H7 (cell line): ENCODE results near the gene HCLS1. TPM values are rescaled to one million over a fixed set of nuclear protein-coding genes. Genes with fewer than 3 reads are reported as not detected.

Experiments used
- DNase-seq: peaks from one replicate; pipeline ENCODE4 v3.0.0; 2012
- H3K27me3 ChIP-seq: 2 replicates; pipeline ENCODE4 v1.6.0; 2011; ENCODE audit warnings: mild to moderate bottlenecking, low read length; ENCODE audit not compliant: control insufficient read depth, insufficient read depth
- H3K36me3 ChIP-seq: replicated peaks from 2 replicates; pipeline ENCODE4 v1.5.1; 2011; ENCODE audit warnings: low read length; ENCODE audit not compliant: control insufficient read depth, insufficient read depth
- H3K4me3 ChIP-seq: 2 replicates; pipeline ENCODE4 v1.5.1; 2011; ENCODE audit warnings: low read depth, mild to moderate bottlenecking, control low read depth, low read length, moderate library complexity; ENCODE audit not compliant: insufficient read depth
- total RNA-seq: library from RNA; depleted of rRNA; stranded (reverse); fragments of >200 nt; shearing (Covaris generic); gene quantifications from 2 replicates; pipeline ENCODE4 v1.2.3, GENCODE V29; 2014

HCLS1 gene
- total RNA-seq, 1 experiment from 2014 or later = 0.48 TPM

DNA sequence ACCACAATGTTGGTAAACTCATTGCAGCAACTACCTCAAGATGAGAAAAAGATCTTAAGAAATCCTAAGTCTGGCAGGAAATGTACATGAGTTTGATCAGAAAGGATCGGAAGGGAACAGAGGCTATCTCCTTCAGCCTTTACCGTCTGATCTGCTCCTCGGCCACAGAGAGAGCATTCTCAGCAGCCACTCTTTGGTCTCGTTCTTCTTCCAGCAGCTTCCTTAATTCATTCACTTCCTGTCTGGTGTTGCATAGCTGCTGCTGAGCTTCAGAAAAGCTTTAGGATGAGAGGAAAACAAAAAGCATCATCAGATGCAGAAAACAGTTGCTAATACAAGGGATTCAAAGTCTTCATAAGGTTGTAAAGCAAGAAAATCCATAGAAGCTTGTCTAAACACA, 6.6 kb upstream of the HCLS1 start:
- H3K36me3 ChIP-seq = peaks cover 17% of the 10 kb centered on the region
- DNase-seq = no peak
- no peaks in the 10 kb centered on the region for H3K27me3 ChIP-seq
- H3K4me3 ChIP-seq = no peak overlapping the region

DNA sequence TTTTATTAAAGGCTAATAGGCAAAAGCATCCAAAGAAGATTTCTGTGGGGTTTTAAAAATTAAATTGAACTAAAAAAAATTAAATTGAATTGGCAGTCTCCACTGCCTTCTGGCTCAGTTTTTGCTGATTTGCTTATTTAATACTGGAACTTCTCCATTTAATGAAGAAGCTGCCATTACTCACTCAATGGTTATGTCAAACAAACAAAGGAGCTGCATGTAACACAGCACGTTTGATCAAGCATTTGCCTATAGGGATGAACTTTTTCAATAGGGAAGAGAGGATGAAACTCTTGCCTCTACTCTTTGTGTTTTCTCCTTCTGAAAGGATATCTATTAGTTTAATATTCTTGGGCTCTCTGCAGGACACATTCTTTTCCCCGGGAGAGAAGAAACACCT, 4.8 kb upstream of the HCLS1 start:
- H3K27me3 ChIP-seq = no peaks in the 10 kb centered on the region
- no peak for DNase-seq
- H3K36me3 ChIP-seq = peaks cover 17% of the 10 kb centered on the region
- H3K4me3 ChIP-seq = no peak overlapping the region

DNA sequence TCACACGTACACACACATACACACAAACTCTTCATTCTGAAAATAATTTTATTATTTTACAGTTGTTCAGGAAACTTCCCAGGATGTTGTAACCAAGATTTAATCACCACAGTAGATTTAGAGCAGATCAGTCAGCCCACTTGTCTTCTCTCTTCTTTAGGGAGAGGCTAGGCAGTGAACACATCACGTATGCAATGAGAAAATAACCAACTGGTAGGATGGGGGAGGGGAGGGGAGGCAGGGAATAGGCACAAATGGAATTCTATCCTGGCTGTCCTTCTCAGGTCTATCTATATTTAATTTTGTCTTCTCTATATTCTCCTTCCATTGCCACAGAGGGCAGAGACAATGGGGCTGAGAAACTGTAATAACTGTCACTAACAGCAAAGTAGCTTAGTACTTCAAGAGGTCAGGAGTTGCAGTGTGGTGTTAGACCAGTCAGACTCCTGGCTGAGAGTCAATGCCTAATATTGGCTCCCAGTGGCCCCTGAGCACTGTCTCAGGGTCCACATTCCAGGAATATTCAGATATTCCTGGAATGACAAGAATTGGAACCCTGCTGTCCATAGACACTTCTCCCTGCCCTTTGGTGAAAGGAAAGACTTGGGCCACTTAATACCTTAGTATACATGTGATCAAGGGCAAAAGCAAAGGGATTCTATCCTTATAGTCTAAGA, 2.6 kb upstream of the HCLS1 start:
- DNase-seq = no peak
- no peak overlapping the region for H3K4me3 ChIP-seq
- H3K36me3 ChIP-seq = peaks cover 17% of the 10 kb centered on the region
- H3K27me3 ChIP-seq = no peaks in the 10 kb centered on the region

DNA sequence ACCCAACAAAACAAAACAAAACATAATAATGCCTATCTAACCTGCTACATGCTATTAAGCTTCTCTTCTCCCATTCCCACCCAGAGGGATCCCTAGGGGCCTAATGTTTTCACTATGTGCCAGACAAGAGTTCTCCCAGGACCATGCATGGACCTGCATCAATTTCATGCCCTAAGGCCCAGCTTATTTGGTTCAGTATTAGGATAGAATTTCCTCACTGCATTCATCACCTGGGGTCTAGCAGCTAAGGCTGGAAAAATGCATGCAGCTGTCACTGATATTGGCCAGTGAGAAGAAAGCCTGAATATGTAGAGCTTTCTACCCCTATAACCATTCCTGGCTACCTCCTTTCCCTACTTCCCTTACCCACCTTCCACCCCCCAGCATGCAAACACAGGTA, 2.0 kb upstream of the HCLS1 start:
- Histone ChIP-seq H3K27me3 (no peaks in the 10 kb centered on the region), H3K36me3 (peaks cover 15% of the 10 kb centered on the region), H3K4me3 (no peak overlapping the region)
- DNase-seq = no peak

DNA sequence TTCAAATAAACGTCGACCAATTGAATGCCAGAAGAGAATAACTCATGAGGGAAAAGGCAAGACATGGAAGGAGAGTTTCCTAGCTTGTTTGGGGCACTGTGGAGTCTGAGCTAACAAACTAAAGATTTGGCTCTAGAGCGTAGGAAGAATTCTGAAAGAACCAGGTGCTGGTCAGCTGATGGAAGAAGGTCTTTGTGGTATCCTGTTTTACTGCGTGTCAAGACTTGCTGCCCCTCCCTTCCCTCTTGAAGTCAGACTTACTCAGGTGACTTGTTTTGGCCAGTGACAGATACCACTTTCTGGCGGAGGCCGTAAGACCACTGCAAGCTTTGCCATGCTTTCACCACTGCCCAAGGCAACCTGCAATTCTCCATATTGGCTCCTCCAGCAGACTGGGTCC, 673 bp upstream of the HCLS1 start:
- no peaks in the 10 kb centered on the region for H3K27me3 ChIP-seq
- peaks cover 7% of the 10 kb centered on the region for H3K36me3 ChIP-seq
- DNase-seq = no peak
- H3K4me3 ChIP-seq = no peak overlapping the region

DNA sequence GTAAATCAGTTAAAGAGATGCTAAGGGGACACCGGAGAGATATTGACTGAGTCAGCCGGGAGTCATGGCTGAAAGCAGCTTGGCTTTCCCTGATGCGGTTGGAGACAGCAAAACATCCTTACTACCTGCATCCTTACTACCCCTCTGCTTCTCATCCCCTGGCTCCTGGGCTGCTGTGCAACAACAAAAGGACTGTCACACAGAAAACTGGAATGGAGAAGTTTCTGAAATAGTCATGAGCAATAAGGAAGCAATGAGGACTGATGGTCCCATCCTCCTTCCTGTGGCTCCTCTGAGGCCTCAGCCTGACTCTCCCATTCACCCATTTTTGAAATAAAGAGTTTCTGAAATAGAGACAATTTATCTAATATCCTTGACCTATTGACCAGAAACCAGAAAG, 1.1 kb downstream of the HCLS1 start:
- Histone ChIP-seq H3K36me3 (no peaks in the 10 kb centered on the region; the same call in 1 of the 2 replicates), H3K27me3 (no peaks in the 10 kb centered on the region), H3K4me3 (no peak overlapping the region)
- DNase-seq = no peak

DNA sequence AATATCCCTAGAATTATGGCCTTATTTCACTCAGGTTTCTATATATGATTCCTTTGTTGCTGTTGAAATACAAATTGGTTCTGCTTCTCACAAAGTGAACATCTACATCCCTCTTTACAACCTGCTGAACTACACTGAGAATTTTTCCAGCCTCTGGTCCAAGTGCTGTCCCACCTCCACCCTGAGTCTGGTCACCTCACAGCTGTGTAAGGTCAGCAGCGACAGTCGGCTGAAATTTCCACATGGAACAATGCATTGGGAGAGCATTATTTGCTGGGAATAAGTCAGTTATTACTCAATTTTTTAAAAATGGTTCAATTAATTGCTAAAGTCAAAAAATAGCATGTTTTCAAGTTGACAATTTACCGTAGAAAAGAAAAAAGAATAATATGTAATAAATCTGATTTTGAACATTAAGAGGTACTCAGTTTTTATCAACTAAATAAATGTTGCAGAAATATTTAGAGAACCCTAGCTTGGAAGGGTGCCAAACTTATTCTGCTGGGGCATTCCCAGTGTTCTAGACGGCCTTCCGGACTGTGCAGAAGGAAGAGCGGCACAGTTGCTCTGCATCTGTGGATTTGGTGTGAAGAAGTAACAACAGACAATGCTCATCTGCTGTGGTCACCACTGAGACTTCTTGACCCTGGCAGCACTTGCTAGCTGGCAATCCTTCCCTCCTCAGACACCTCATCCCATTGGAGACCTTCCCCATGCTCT, 1.8 kb downstream of the HCLS1 start:
- Histone ChIP-seq H3K4me3 (no peak overlapping the region), H3K27me3 (no peaks in the 10 kb centered on the region), H3K36me3 (no peaks in the 10 kb centered on the region)
- no peak for DNase-seq

- Histone ChIP-seq H3K27me3 (no peaks in the 10 kb centered on the region), H3K36me3 (no peaks in the 10 kb centered on the region), H3K4me3 (no peak overlapping the region)
- no peak for DNase-seq
Measured at GRCh38 chr3:121654493-121655385, 6.0 kb downstream of the HCLS1 start.

- DNase-seq = no peak
- Histone ChIP-seq H3K4me3 (no peak overlapping the region), H3K36me3 (no peaks in the 10 kb centered on the region), H3K27me3 (no peaks in the 10 kb centered on the region)
Measured at GRCh38 chr3:121651684-121652083, 9.0 kb downstream of the HCLS1 start.

DNA sequence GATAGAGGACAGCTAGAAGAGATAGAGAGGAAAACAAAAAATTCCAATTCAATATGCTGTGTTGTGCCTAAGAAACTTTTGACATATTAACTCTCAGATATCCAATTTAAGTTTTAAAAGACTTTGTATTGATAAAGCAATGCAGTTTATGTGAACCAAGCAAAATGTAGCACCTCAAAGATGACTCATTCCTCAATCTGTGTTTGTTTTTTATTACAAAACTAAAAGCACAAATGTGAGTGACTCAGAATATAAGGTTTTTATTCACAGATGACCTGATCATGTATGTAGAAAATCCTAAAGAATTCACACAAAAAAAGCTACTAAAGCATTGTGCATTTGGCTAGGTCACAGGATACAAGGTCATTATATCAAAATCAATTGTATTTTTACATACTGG, 11.1 kb downstream of the HCLS1 start:
- H3K36me3 ChIP-seq = no peaks in the 10 kb centered on the region
- DNase-seq = no peak
- H3K27me3 ChIP-seq = no peaks in the 10 kb centered on the region
- no peak overlapping the region for H3K4me3 ChIP-seq

DNA sequence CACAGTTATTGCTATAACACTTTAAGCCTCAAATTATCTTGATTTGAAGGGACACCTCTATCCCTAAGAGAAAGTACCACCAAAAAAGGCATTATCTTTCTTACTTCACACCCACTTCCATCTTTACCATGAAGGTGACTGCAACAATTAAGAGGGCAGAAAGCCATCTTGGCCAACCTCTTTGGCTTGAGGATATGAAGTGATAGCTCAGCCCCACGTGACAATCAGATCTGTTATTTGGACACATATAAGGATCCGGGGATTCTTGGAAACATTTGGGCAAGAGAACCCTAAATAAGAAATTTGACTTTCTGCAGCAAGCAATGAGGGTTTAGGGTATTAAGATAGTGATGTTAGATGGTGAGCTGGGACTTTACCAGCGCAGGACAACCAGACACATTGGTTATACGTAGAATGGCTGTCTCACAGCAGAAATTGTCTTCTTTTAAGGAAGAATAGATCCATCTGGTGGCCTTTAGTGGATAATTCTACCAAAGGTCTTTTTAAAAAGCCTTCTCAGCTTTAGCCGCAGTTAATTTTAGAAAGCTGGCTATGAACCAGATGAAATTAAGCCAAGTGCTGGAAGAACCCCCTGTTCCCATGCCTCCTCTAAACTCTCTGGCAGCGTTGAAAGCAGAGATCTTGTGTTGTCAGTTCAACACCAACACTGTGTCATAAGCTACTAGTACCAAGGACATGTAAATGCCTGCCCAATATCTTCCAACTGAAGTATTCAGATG, 12.3 kb downstream of the HCLS1 start:
- H3K27me3 ChIP-seq = no peaks in the 10 kb centered on the region
- H3K4me3 ChIP-seq = no peak overlapping the region
- H3K36me3 ChIP-seq = no peaks in the 10 kb centered on the region

DNA sequence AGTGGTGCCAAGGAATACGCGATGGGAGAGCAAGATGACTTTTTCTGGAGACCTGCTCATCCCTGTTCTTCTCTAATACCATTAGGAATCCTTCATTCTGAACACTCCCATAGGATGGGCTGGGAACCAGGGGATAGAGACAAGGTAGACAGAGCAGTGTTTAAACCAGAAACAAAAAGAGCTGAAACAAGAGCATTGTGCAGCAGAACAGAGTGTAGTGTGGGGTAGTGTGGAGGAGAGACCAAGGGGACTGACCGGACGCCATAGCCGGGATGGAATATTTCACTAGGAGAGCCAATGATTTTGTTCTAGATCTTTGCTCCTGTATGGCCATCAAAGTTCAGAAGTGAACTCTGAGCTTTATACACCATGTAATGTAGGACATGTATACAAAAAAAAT, 15.6 kb downstream of the HCLS1 start:
- Histone ChIP-seq H3K36me3 (no peaks in the 10 kb centered on the region), H3K4me3 (no peak overlapping the region), H3K27me3 (no peaks in the 10 kb centered on the region)
- no peak for DNase-seq

More for the DNA sequence above, 12.3 kb downstream of the HCLS1 start:
- no peak for DNase-seq

DNA sequence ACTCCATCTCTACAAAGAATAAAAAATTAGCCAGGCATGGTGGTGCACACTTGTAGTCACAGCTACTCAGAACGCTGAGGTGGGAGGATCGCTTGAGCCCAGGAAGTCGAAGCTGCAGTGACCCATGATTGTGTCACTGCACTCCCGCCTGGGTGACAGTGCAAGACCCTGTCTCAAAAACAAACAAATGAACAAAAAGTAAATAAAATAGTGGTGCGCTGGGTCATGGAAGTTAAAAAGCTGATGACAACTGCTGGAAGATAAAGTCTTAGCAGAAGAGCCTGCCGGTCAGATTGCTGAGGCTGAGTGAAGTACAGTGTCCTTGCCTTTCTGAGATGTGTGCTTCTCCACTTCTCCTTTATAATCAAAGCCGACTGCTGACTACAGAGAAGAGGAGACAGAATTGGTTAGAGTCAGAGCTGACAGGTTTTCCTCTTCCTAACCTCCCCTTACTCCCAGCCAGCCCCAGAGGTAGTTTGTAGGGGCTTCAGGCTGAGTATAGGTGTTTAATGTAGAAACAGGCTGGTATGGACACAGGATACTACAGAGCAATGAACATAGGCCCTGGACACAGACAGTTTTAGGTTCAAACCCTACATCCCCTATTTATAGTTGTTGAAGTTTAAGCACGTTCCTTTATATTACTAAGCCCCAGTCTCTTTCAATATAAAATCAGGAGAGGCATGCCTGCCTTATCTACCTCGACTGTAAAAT, 17.9 kb downstream of the HCLS1 start:
- DNase-seq = no peak
- Histone ChIP-seq H3K27me3 (no peaks in the 10 kb centered on the region), H3K36me3 (no peaks in the 10 kb centered on the region), H3K4me3 (no peak overlapping the region)

- no peaks in the 10 kb centered on the region for H3K27me3 ChIP-seq
- no peak overlapping the region for H3K4me3 ChIP-seq
- no peak for DNase-seq
- H3K36me3 ChIP-seq = no peaks in the 10 kb centered on the region
Measured at GRCh38 chr3:121641127-121641526, 19.6 kb downstream of the HCLS1 start.
